Loucy (cell line): ENCODE results near the gene SUSD6.

ENCODE experiments used
- H2AFZ ChIP-seq: fragments of 200-600 bp; sonication (generic); 2 replicates; pipeline ENCODE4 v1.6.0; 2016; ENCODE audit warnings: antibody characterized with exemption, mild to moderate bottlenecking, low read length, moderate library complexity
- H3F3A ChIP-seq: fragments of 200-600 bp; 2 replicates; pipeline ENCODE4 v1.6.0; 2016; ENCODE audit warnings: antibody characterized with exemption, low read depth, mild to moderate bottlenecking
- H3K27me3 ChIP-seq: fragments of 200-600 bp; sonication (generic); 2 replicates; pipeline ENCODE4 v1.6.1; 2014; ENCODE audit warnings: low read length, mild to moderate bottlenecking; ENCODE audit not compliant: insufficient read depth, poor library complexity, severe bottlenecking
- H3K36me3 ChIP-seq: fragments of 200-600 bp; sonication (generic); 2 replicates; pipeline ENCODE4 v1.6.1; 2016; ENCODE audit warnings: low read length; ENCODE audit not compliant: insufficient read depth
- H3K4me1 ChIP-seq: fragments of 200-600 bp; sonication (generic); 2 replicates; pipeline ENCODE4 v1.5.1; 2014; ENCODE audit warnings: low read length, mild to moderate bottlenecking; ENCODE audit not compliant: insufficient read depth, poor library complexity, severe bottlenecking
- H3K4me2 ChIP-seq: fragments of 200-600 bp; sonication (generic); 2 replicates; pipeline ENCODE4 v1.6.0; 2014; ENCODE audit warnings: antibody characterized with exemption, low read length, low read depth, mild to moderate bottlenecking; ENCODE audit not compliant: poor library complexity, severe bottlenecking
- H3K4me3 ChIP-seq: fragments of 200-600 bp; sonication (generic); 2 replicates; pipeline ENCODE4 v1.5.1; 2014; ENCODE audit warnings: low read length, mild to moderate bottlenecking, mixed read lengths; ENCODE audit not compliant: poor library complexity, severe bottlenecking
- H3K79me2 ChIP-seq: fragments of 200-600 bp; sonication (generic); 2 replicates; pipeline ENCODE4 v1.6.1; 2014; ENCODE audit warnings: low read length; ENCODE audit not compliant: insufficient read depth
- H3K9ac ChIP-seq: fragments of 200-600 bp; sonication (generic); 2 replicates; pipeline ENCODE4 v1.6.0; 2014; ENCODE audit warnings: mild to moderate bottlenecking, low read depth, low read length, moderate library complexity; ENCODE audit not compliant: poor library complexity, severe bottlenecking
- H3K9me2 ChIP-seq: fragments of 200-600 bp; sonication (generic); replicated peaks from 2 replicates; pipeline ENCODE4 v1.6.1; 2016; ENCODE audit warnings: low read depth, low read length, mixed read lengths
- H3K9me3 ChIP-seq: fragments of 200-600 bp; sonication (generic); 2 replicates; pipeline ENCODE4 v1.6.1; 2014; ENCODE audit warnings: mild to moderate bottlenecking, antibody characterized with exemption, low read length, low read depth; ENCODE audit not compliant: insufficient read depth
- H4K20me1 ChIP-seq: fragments of 200-600 bp; sonication (generic); 2 replicates; pipeline ENCODE4 v1.6.0; 2014; ENCODE audit warnings: antibody characterized with exemption, low read length, mild to moderate bottlenecking; ENCODE audit not compliant: insufficient read depth, poor library complexity, severe bottlenecking
- EZH2phosphoT487 ChIP-seq: fragments of 200-600 bp; IDR thresholded peaks from 2 replicates; pipeline ENCODE4 v1.6.1; 2018; ENCODE audit warnings: antibody characterized with exemption, mild to moderate bottlenecking, moderate library complexity, borderline replicate concordance
- TF ChIP-seq, protein P1 (sequence below): fragments of 200-600 bp; sonication (generic); conservative IDR thresholded peaks from 2 replicates; pipeline ENCODE4 v1.5.1; 2014; ENCODE audit warnings: mild to moderate bottlenecking, antibody characterized with exemption, low read length

Gene SUSD6

DNA sequence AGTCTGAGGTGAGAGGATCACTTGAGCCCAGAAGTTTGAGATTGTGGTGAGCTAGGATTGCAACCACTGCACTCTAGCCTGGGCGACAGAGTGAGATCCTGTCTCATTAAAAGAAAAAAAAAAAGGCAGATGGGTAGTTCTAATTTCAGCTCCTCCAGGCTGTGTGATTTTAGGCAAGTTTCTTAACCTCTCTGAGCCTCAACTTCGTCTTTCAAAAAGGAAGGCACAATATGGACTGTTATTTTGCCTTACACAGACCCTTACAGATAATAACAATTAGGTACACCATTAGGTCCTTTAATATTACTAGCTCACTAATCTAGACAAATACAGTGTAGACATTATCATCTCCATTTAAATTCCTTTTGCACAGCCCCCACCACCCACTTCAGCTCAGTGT is 31.9 kb upstream of the SUSD6 start:
- no peak overlapping the region for H3K9ac ChIP-seq
- no peaks in the 10 kb centered on the region for H3K79me2 ChIP-seq
- H2AFZ ChIP-seq, result no peak overlapping the region
- no peaks in the 10 kb centered on the region for H3K4me1 ChIP-seq
- H3K4me2 ChIP-seq, result no peak overlapping the region
- H3K36me3 ChIP-seq, result no peaks in the 10 kb centered on the region
- H3K27me3 ChIP-seq, result no peaks in the 10 kb centered on the region
- no peaks in the 10 kb centered on the region for H3K9me3 ChIP-seq
- H3K9me2 ChIP-seq, result no peaks in the 10 kb centered on the region
- H4K20me1 ChIP-seq, result no peaks in the 10 kb centered on the region
- H3K4me3 ChIP-seq, result no peak overlapping the region
- TF ChIP-seq, protein P1, sequence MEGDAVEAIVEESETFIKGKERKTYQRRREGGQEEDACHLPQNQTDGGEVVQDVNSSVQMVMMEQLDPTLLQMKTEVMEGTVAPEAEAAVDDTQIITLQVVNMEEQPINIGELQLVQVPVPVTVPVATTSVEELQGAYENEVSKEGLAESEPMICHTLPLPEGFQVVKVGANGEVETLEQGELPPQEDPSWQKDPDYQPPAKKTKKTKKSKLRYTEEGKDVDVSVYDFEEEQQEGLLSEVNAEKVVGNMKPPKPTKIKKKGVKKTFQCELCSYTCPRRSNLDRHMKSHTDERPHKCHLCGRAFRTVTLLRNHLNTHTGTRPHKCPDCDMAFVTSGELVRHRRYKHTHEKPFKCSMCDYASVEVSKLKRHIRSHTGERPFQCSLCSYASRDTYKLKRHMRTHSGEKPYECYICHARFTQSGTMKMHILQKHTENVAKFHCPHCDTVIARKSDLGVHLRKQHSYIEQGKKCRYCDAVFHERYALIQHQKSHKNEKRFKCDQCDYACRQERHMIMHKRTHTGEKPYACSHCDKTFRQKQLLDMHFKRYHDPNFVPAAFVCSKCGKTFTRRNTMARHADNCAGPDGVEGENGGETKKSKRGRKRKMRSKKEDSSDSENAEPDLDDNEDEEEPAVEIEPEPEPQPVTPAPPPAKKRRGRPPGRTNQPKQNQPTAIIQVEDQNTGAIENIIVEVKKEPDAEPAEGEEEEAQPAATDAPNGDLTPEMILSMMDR, result no peak
- no peak for TF ChIP-seq EZH2phosphoT487
- no peaks in the 10 kb centered on the region for H3F3A ChIP-seq

DNA sequence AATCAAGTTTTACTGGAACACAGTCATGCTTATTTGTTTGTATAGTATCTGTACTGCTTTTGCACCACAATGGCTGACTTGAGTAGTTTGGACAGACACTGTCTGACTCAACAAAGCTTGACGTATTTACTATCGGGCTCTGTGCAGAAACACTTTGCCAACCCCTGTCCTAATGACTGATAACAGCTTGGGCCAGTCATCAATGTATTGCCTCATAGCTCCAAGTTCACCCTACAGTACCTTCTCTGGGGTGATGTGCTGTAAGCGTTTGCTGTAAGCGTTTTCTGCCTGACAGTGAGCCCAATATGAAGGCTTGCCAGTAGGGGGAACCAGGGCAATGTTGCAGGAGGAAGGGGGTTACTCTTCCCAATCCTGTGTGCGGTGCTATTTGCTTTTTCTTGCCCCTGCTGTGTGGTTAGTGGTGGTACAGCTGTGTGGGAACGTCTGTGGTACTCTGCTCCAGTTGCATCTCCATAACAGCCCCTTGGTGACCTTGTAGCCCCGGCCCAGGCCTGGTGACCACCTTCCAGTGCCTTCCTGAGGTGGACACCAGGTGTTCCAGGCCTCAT is 31.3 kb upstream of the SUSD6 start:
- Histone ChIP-seq H3K9ac (no peak overlapping the region), H3F3A (no peaks in the 10 kb centered on the region), H3K9me3 (no peaks in the 10 kb centered on the region), H3K4me3 (no peak overlapping the region), H4K20me1 (no peaks in the 10 kb centered on the region), H3K79me2 (no peaks in the 10 kb centered on the region), H3K9me2 (no peaks in the 10 kb centered on the region), H3K27me3 (no peaks in the 10 kb centered on the region), H3K4me2 (no peak overlapping the region), H2AFZ (no peak overlapping the region), H3K36me3 (no peaks in the 10 kb centered on the region), H3K4me1 (no peaks in the 10 kb centered on the region)
- TF ChIP-seq, protein P1, result peak; percentile 66
- no peak for TF ChIP-seq EZH2phosphoT487

GRCh38 chr14:69581316-69581935 is 30.0 kb upstream of the SUSD6 start:
- H3K4me2 ChIP-seq, result no peak overlapping the region
- no peaks in the 10 kb centered on the region for H3K4me1 ChIP-seq
- no peaks in the 10 kb centered on the region for H4K20me1 ChIP-seq
- H3F3A ChIP-seq, result no peaks in the 10 kb centered on the region
- no peak for TF ChIP-seq EZH2phosphoT487
- TF ChIP-seq, protein P1, result no peak
- no peaks in the 10 kb centered on the region for H3K9me2 ChIP-seq
- H3K79me2 ChIP-seq, result no peaks in the 10 kb centered on the region
- H3K4me3 ChIP-seq, result no peak overlapping the region
- no peak overlapping the region for H2AFZ ChIP-seq
- no peak overlapping the region for H3K9ac ChIP-seq
- no peaks in the 10 kb centered on the region for H3K27me3 ChIP-seq
- H3K36me3 ChIP-seq, result no peaks in the 10 kb centered on the region
- no peaks in the 10 kb centered on the region for H3K9me3 ChIP-seq
